Measurements from ENCODE around the gene CACNA1H.
"Not testable (repeated sequence)": the region's sequence is repeated elsewhere in the genome, so short reads cannot be mapped to it uniquely, and the experiment has no call there.

DNA sequence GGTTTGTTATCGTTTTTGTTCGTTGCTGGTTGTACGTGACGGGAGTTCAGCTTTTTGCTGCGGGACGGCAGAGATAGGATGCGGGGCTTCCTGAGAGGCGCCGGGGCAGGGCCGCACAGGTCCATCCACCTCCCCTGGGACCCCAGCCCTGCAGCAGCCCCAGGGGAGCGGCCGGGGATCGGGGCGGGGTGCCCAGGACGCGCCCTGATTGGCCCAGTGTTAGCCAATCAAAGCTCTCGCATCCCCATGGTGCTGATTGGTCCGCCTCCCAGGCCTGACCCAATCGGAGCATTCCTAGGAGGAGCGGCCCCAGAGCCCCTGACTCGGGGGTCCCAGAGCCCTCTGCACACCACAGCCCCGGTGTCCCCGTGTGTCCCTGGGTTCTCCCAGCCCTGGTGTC, 86.0 kb downstream of the CACNA1H start:
- TF ChIP-seq, protein P1, sequence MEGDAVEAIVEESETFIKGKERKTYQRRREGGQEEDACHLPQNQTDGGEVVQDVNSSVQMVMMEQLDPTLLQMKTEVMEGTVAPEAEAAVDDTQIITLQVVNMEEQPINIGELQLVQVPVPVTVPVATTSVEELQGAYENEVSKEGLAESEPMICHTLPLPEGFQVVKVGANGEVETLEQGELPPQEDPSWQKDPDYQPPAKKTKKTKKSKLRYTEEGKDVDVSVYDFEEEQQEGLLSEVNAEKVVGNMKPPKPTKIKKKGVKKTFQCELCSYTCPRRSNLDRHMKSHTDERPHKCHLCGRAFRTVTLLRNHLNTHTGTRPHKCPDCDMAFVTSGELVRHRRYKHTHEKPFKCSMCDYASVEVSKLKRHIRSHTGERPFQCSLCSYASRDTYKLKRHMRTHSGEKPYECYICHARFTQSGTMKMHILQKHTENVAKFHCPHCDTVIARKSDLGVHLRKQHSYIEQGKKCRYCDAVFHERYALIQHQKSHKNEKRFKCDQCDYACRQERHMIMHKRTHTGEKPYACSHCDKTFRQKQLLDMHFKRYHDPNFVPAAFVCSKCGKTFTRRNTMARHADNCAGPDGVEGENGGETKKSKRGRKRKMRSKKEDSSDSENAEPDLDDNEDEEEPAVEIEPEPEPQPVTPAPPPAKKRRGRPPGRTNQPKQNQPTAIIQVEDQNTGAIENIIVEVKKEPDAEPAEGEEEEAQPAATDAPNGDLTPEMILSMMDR (IDR thresholded peaks at IDR 0.05): not testable (repeated sequence)
- TF ChIP-seq TCF7L2 (IDR thresholded peaks at IDR 0.05; ENCODE audit: low read depth, low read length): not testable (repeated sequence)
